K562 (cell line): ENCODE results near the gene LRRC43. TPM values are rescaled to one million over a fixed set of nuclear protein-coding genes. Genes with fewer than 3 reads are reported as not detected.
A peak's percentile ranks its signal among the peaks of the same experiment; 100 is the strongest.

Source experiments
- ATAC-seq: fragments of 200-7000 bp; cut with Tn5 transposase; 3 replicates; pipeline ENCODE4 v1.9.1; 2020; ENCODE audit warnings: moderate library complexity
- BruUV-seq: library from RNA; stranded (reverse); fragments of 400-500 nt; replicated peaks from 2 replicates; lab custom pipeline; 2021; lab: Mats Ljungman, UMichigan
- CTCF ChIA-PET: fragments of 300-600 bp; formaldehyde crosslinking; extraction: SDS; loops from one replicate; lab custom pipeline; 2021; ENCODE audit warnings: low intra/inter-chr PET ratio; lab: Yijun Ruan, JAX
- POLR2A ChIA-PET: fragments of 300-600, 350-650 bp; sonication (Branson Sonifier 250); formaldehyde crosslinking; extraction: SDS; loops from one replicate; lab custom pipeline; 2021; ENCODE audit warnings: antibody characterized with exemption, inconsistent platforms; lab: Yijun Ruan, JAX
- DNase-seq, 4 experiments: peaks; one replicate each; pipeline versions ENCODE4 v3.0.0 to v3.0.0-alpha.2; 2011 to 2018; ENCODE audit warnings: low spot score in 3 of 4, mixed read lengths in 3 of 4; ENCODE audit errors: extremely low read depth in 1 of 4
- FAIRE-seq: peaks from 2 replicates; lab custom pipeline; 2011; peaks lifted over from hg19 to GRCh38; lab: Jason Lieb, UNC
- H2AFZ ChIP-seq: 2 replicates; pipeline ENCODE4 v1.6.0; 2011; ENCODE audit warnings: low read depth, low read length, control low read depth, inconsistent platforms
- H3K27ac ChIP-seq: fragments of 200-600 bp; 3 replicates; pipeline ENCODE4 v1.8.0; 2011; ENCODE audit warnings: low read depth, mild to moderate bottlenecking, control low read depth, inconsistent platforms, low read length, moderate library complexity, mixed read lengths; ENCODE audit errors: extremely low read depth
- H3K27me3 ChIP-seq, 2 experiments: fragments of 300-600 bp in 1 of 2; 2 replicates in 1 of 2; 3 replicates in 1 of 2; pipeline versions ENCODE4 v1.6.0 to v1.8.0; 2011; ENCODE audit warnings: inconsistent platforms in 2 of 2, low read length in 2 of 2, mild to moderate bottlenecking in 1 of 2, mixed read lengths in 1 of 2, moderate library complexity in 1 of 2; ENCODE audit not compliant: control insufficient read depth in 2 of 2, insufficient read depth in 2 of 2
- H3K36me3 ChIP-seq: fragments of 300-600 bp; 3 replicates; pipeline ENCODE4 v1.8.0; 2011; ENCODE audit warnings: mild to moderate bottlenecking, low read length, inconsistent platforms; ENCODE audit not compliant: control insufficient read depth, insufficient read depth
- H3K4me1 ChIP-seq, 2 experiments: fragments of 200-600 bp in 1 of 2; replicated peaks in 1 of 2; 2 replicates in 1 of 2; 3 replicates in 1 of 2; pipeline versions ENCODE4 v1.5.1 to v1.8.0; 2011; ENCODE audit warnings: inconsistent platforms in 2 of 2, low read length in 2 of 2, mild to moderate bottlenecking in 1 of 2, mixed read lengths in 1 of 2, moderate library complexity in 1 of 2; ENCODE audit not compliant: control insufficient read depth in 2 of 2, insufficient read depth in 2 of 2
- H3K4me2 ChIP-seq: 2 replicates; pipeline ENCODE4 v1.6.1; 2011; ENCODE audit warnings: low read length, control low read depth, inconsistent platforms, mixed read lengths; ENCODE audit not compliant: insufficient read depth
- H3K4me3 ChIP-seq: fragments of 200-600 bp; sonication (generic), shearing (Covaris generic); 2 replicates; pipeline ENCODE4 v1.5.1; 2016; ENCODE audit warnings: control low read depth, inconsistent platforms
- H3K79me2 ChIP-seq: fragments of 200-600 bp; 3 replicates; pipeline ENCODE4 v1.8.0; 2011; ENCODE audit warnings: low read length, inconsistent platforms; ENCODE audit not compliant: control insufficient read depth, insufficient read depth
- H3K9ac ChIP-seq, 2 experiments: 2 replicates each; pipeline versions ENCODE4 v1.6.0 to v1.6.1; 2011; ENCODE audit warnings: low read depth in 2 of 2, low read length in 2 of 2, control low read depth in 1 of 2, inconsistent platforms in 1 of 2, mild to moderate bottlenecking in 1 of 2, mixed read lengths in 1 of 2; ENCODE audit not compliant: insufficient read depth in 1 of 2
- H3K9me1 ChIP-seq: one replicate; pipeline ENCODE4 v1.6.0; 2011; ENCODE audit warnings: inconsistent platforms, mild to moderate bottlenecking, low read length, moderate library complexity; ENCODE audit not compliant: control insufficient read depth, insufficient read depth
- H3K9me3 ChIP-seq: replicated peaks from 2 replicates; pipeline ENCODE4 v1.5.1; 2011; ENCODE audit warnings: low read depth, low read length, inconsistent platforms; ENCODE audit not compliant: control insufficient read depth, insufficient read depth
- H4K20me1 ChIP-seq: replicated peaks from 2 replicates; pipeline ENCODE4 v1.6.1; 2011; ENCODE audit warnings: low read length, inconsistent platforms, mixed read lengths; ENCODE audit not compliant: control insufficient read depth, insufficient read depth
- CEBPZ ChIP-seq: fragments of 150-350 bp; IDR thresholded peaks from 2 replicates; pipeline ENCODE4 v1.6.1; 2014; ENCODE audit warnings: low read depth, mild to moderate bottlenecking, low read length, borderline replicate concordance
- CREBBP ChIP-seq: IDR thresholded peaks from one replicate; pipeline ENCODE4 v1.6.1; 2012; ENCODE audit warnings: low read depth, mild to moderate bottlenecking, control low read depth, inconsistent platforms, low read length
- ELF2 ChIP-seq: fragments of 250-450 bp; sonication (Bioruptor Pico); IDR thresholded peaks from 2 replicates; pipeline ENCODE4 v1.5.0; 2021; ENCODE audit warnings: mild to moderate bottlenecking
- LCOR ChIP-seq: sonication (generic); formaldehyde crosslinking; IDR thresholded peaks from 2 replicates; pipeline ENCODE4 v1.8.0; 2022; ENCODE audit warnings: mild to moderate bottlenecking, missing genetic modification reagents
- U2AF2 ChIP-seq: fragments of 200-400 bp; formaldehyde crosslinking; optimal IDR thresholded peaks from 2 replicates; pipeline ENCODE3; 2017; ENCODE audit warnings: low read depth, mild to moderate bottlenecking, low read length
- ZEB2 ChIP-seq: fragments of 450-650 bp; IDR thresholded peaks from 2 replicates; pipeline ENCODE4 v1.6.1; 2016
- ZHX1 ChIP-seq: fragments of 150-350 bp; conservative IDR thresholded peaks from 2 replicates; pipeline ENCODE4 v1.6.1; 2014; ENCODE audit warnings: low read length
- ZNF224 ChIP-seq: sonication (generic); formaldehyde crosslinking; IDR thresholded peaks from 2 replicates; pipeline ENCODE4 v1.8.0; 2022; ENCODE audit warnings: mild to moderate bottlenecking, missing genetic modification reagents
- whole genome bisulfite sequencing: fragments of 100-300 bp; shearing (Covaris generic); methylation state at CpG from one replicate; pipeline ENCODE4 v1.1.6; 2016; ENCODE audit warnings: low coverage, mixed read lengths; ENCODE audit not compliant: insufficient coverage; ENCODE audit errors: missing lambda C conversion rate; 5-methylcytosine and 5-hydroxymethylcytosine counted together
- in situ Hi-C: fragments of 300-500 bp; cut with MboI; formaldehyde crosslinking; loops from 4 replicates; pipeline ENCODE4 v1.15.0; 2018; ENCODE audit warnings: inconsistent platforms, mixed read lengths
- intact Hi-C: fragments of 100-400 bp; cut with micrococcal nuclease; formaldehyde crosslinking; loops from 2 replicates; pipeline ENCODE4 v1.14.2; 2022
- polyA plus RNA-seq, 8 experiments: library from polyadenylated mRNA; depleted of rRNA in 4 of 8; stranded (reverse) in 5 of 8; unstranded in 3 of 8; fragments of >200 nt; fragmentation: Nextera tagmentation in 2 of 8; fragmentation: Illumina TruSeq in 1 of 8; extraction: Ambion mirVana in 2 of 8; extraction: Trizol in 1 of 8; gene quantifications; 2 replicates each; pipeline versions ENCODE4 v1.2.1 to v1.2.3, GENCODE V29; 2011 to 2014; ENCODE audit warnings: inconsistent platforms in 1 of 8, missing spikeins in 1 of 8
- total RNA-seq, 7 experiments: library from RNA; depleted of rRNA in 6 of 7; stranded (reverse); fragments of >200 nt in 6 of 7; fragmentation: Illumina TruSeq in 2 of 7; extraction: Trizol in 2 of 7; gene quantifications; 2 replicates each; pipeline versions ENCODE4 v1.2.1 to v1.2.3, GENCODE V29; 2011 to 2021; ENCODE audit warnings: low replicate concordance in 1 of 7

The LRRC43 gene
- total and polyA plus RNA-seq, 9 of the 15 experiments (the other 6 are each of a cell fraction or from before 2014, with no cell fraction given), result 0.19 TPM; not detected in 8

GRCh38 chr12:122227341-122227740 lies 44.4 kb downstream of the LRRC43 start:
- Histone ChIP-seq H3K9me3 (no peaks in the 10 kb centered on the region), H3K4me3 (no peak overlapping the region), H3K4me2 (no peak overlapping the region), H3K36me3 (peaks cover 36% of the 10 kb centered on the region), H3K27me3 (no peaks in the 10 kb centered on the region), H4K20me1 (peaks cover 5% of the 10 kb centered on the region; the same call in 1 of the 2 replicates), H3K4me1 (peaks cover 21 to 42% of the 10 kb centered on the region in 2 experiments), H3K9ac (peak overlapping the region in 1 of 2 experiments; percentile 88; a peak in 1 of 4 replicates), H3K27ac (no peak overlapping the region), H2AFZ (no peak overlapping the region), H3K79me2 (peaks cover 33% of the 10 kb centered on the region), H3K9me1 (no peaks in the 10 kb centered on the region)
- TF ChIP-seq ELF2 (CRISPR knock-in tag) (no peak), CEBPZ (no peak), ZHX1 (no peak), U2AF2 (no peak), ZNF224 (CRISPR knock-in tag) (no peak), ZEB2 (no peak), CREBBP (no peak), LCOR (CRISPR knock-in tag) (no peak)
- no peak for DNase-seq
- ATAC-seq, result no peak
- WGBS, result 89% methylated on average over 17 of the region's 17 CpGs
- no peak for FAIRE-seq
- ChIA-PET POLR2A (interaction anchor here (0.8 to 11.0 kb wide), 3 partner anchors 17 to 23 kb away, joined by 3 to 149 read pairs (median 4); partner anchors contain the start of gene B3GNT4), CTCF (no interaction called here)
- in situ Hi-C loops (no loop called here), intact Hi-C loops (loop anchor here (5.0 kb wide), 1 partner anchor 40 kb away; the partner anchor contains the start of gene VPS33A)
- BruUV-seq, result no TSS peak
